ENCODE data around the gene MAN2B2. TPM values are rescaled to one million over a fixed set of nuclear protein-coding genes. Genes with fewer than 3 reads are reported as not detected.

MAN2B2 gene
- total RNA-seq, 1 experiment from 2014 or later = 5.9 TPM

GRCh38 chr4:6565691-6566390 is 9.1 kb upstream of the MAN2B2 start:
- Histone ChIP-seq H3K23ac (ENCODE audit: insufficient read length, low read depth, low read length) (no peak overlapping the region), H3K4ac (ENCODE audit: low read depth, low read length) (no peak overlapping the region), H3K56ac (ENCODE audit: insufficient read length, low read depth, low read length) (no peak overlapping the region), H3K14ac (ENCODE audit: insufficient read depth, low read length) (no peak overlapping the region), H4K20me1 (ENCODE audit: control insufficient read depth, insufficient read depth, insufficient read length) (no peaks in the 10 kb centered on the region), H2BK20ac (ENCODE audit: low read depth, low read length, poor library complexity, severe bottlenecking) (no peak overlapping the region), H3K27ac (ENCODE audit: insufficient read length, low read depth, low read length) (no peak overlapping the region), H3K27me3 (ENCODE audit: insufficient read depth, low read length) (peaks cover 35% of the 10 kb centered on the region), H4K5ac (ENCODE audit: insufficient read length, low read depth, low read length) (no peak overlapping the region), H2BK120ac (ENCODE audit: low read depth, low read length, poor library complexity, severe bottlenecking) (no peak overlapping the region), H4K91ac (ENCODE audit: insufficient read length, low read depth, low read length) (no peak overlapping the region), H3K9me3 (ENCODE audit: control insufficient read depth, low read depth, low read length) (no peaks in the 10 kb centered on the region), H2AFZ (ENCODE audit: low read length) (no peak overlapping the region), H2BK5ac (ENCODE audit: insufficient read length, low read length) (no peak overlapping the region), H3K18ac (ENCODE audit: insufficient read length, low read depth, low read length) (no peak overlapping the region), H3K79me2 (ENCODE audit: insufficient read depth, low read length) (no peaks in the 10 kb centered on the region), H2BK15ac (ENCODE audit: low read depth, low read length) (no peak overlapping the region), H3K79me1 (ENCODE audit: insufficient read depth, low read depth, low read length, poor library complexity, severe bottlenecking) (no peaks in the 10 kb centered on the region), H3K23me2 (ENCODE audit: insufficient read length, low read depth, low read length, poor library complexity, severe bottlenecking) (peaks cover 4% of the 10 kb centered on the region), H3T11ph (ENCODE audit: low read length) (no peak overlapping the region), H3K4me2 (ENCODE audit: insufficient read depth, insufficient read length, low read length) (no peak overlapping the region), H2AK5ac (ENCODE audit: insufficient read length, low read length) (no peak overlapping the region), H4K8ac (replicated peaks; ENCODE audit: insufficient read length, low read depth, low read length) (no peak overlapping the region), H3K4me1 (ENCODE audit: insufficient read depth, low read length) (no peaks in the 10 kb centered on the region), H2BK12ac (ENCODE audit: insufficient read length, low read depth, low read length) (no peak overlapping the region), H3K9ac (ENCODE audit: extremely low read depth, insufficient read length, low read length) (no peak overlapping the region)
- TF ChIP-seq CTCF (conservative IDR thresholded peaks at IDR 0.05) = no peak
- DNase-seq = no peak
- H3K36me3 Mint-ChIP-seq (ENCODE audit: insufficient read depth in 1 of 3, low read depth in 3 of 3) = no peaks in the 10 kb centered on the region; a peak in 1 of 7 replicates
- no peak overlapping the region for H3K4me3 Mint-ChIP-seq
- H3K9me3 Mint-ChIP-seq = no peaks in the 10 kb centered on the region; a peak in 1 of 5 replicates
- peaks cover 92% of the 10 kb centered on the region for H3K27me3 Mint-ChIP-seq (ENCODE audit: low read depth)
- no peak overlapping the region for H3K27ac Mint-ChIP-seq
- H3K4me1 Mint-ChIP-seq = peaks cover 11 to 27% of the 10 kb centered on the region in 2 experiments
- no CpG with 5 or more reads among the region's 14 CpGs for WGBS (ENCODE audit: extremely low coverage, insufficient read length, low lambda C conversion rate)

Data from H9 (cell line).